HG03342 (cell line): ENCODE data around the gene DNM3.

Experiments used
- ATAC-seq: cut with Tn5 transposase; IDR thresholded peaks from one replicate; pipeline ENCODE4 v1.9.1; 2021; ENCODE audit warnings: mild to moderate bottlenecking, moderate library complexity; ENCODE audit not compliant: unreplicated experiment

The DNM3 gene

GRCh38 chr1:172086137-172086536 is 244.8 kb downstream of the DNM3 start:
- ATAC-seq = no peak

GRCh38 chr1:172088256-172088655 is 247.0 kb downstream of the DNM3 start:
- ATAC-seq = no peak

DNA sequence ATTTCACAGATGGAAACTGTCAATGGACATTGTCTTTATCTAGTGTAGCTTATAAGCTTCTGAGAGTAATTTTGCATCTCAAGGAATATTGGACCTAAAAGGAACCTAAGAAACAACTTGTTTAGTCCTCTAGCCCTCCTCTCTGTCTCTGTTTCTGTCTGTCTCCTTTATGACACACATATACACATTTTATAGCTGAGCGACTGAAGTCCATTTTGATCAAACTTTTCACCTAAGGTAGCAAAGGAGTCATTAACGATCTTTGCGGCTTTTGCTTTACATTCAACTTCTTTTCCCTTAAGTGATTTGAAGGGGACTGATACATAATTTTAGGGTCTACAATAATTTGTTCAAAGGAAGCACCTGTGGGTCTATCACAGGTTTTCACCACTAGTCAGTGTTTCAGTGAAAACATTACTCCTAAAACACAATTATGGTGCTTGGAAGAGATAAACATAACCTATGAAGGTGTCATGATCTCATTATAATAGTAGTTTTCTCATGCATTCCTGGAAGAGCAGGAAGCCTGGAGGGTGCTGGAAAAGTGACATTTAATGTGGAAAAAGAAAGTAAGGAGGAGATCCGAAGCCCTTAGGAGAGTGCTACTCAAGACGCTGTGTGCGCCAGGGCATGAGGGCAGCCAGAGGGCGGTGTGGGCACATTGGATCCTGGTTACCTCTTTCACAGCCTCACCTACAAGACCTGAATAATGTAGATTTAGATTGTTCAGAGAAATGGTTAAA is 248.6 kb downstream of the DNM3 start:
- ATAC-seq = no peak

DNA sequence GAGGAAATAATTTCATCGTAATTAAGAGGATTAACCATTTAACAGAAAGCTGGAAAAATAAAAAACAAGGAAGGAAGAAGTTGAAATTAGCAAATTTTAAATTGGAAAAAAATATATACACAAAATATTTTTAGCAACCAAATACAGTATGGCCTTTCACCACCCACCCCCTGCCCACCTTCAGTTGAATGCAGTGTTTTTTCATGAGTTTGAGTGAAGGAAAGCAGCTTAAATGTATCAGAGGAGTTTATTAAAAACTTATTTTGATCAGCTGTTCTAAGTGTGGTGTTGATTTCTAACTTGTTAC is 249.2 kb downstream of the DNM3 start:
- no peak for ATAC-seq

- ATAC-seq = no peak
These were observed 254.5 kb downstream of the DNM3 start for GRCh38 chr1:172095846-172096245.

GRCh38 chr1:172105230-172105629 is 263.9 kb downstream of the DNM3 start:
- ATAC-seq = no peak

DNA sequence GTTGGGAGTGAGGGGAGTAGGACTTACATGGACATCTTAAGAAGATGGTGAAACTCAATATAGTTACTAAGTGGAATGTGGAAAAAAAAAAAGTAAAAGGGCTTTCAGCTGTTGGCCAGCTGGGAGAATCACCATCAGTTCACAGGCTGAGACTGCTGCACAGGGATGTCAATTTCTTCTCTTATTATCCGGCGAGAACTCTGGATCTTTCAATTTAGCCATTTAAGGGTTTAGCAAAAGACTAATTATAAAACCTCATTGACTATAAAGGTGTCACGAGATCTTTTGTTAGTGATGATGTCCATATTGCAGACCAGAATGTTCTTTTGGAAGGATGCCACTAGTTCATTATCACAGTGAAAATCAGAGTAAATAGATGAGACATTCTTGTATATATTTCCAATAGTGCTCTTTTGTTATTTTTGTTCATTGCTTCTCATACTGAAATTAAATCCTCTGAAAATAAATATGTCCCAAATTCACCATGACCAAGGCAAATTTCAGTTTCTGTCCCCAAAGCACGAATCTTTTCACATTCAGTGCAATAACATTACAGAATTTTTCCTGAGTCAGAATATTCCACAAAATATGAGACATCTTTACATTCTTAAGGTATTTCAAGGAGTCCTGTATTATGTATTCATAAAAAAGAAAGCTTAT is 266.1 kb downstream of the DNM3 start:
- ATAC-seq = no peak

GRCh38 chr1:172108161-172108893 is 267.0 kb downstream of the DNM3 start:
- ATAC-seq = no peak

GRCh38 chr1:172109359-172109758 is 268.1 kb downstream of the DNM3 start:
- no peak for ATAC-seq

DNA sequence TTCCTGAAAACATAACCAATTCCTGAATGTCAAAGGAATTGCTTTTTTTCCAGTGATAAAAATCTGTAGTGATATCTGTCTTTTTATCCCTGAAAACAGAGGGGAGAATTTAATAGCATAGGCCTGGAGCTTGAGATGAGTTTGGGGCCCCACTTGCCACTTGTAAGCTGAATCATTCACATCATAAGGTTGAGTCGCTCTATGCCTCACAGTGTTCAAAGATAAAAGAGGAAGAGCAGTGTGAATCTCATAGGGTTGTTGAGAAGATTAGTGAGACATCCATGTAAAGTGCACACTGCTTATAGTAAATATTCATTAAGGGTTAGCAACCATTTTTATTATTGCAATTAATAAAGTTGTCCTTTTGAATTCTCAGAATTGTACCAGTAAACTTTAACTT is 271.3 kb downstream of the DNM3 start:
- no peak for ATAC-seq

DNA sequence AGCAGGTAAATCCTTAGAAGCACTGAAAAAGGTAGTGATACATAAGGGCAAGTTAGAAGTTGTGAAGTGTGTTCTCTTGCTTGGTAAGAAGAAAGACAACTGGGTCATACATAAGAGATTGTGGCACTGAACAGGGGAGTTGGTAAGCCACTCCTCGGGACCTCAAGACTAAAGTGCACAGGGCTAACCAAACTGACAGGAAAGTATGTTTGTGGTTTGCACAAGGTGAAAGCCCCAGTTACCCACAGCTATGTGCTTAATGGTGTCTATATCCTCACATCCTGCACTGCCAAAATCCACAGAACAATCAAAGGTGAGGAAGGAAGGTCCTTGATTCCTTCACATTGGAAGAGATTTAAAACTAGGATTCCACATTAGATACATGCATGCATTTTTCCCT is 276.5 kb downstream of the DNM3 start:
- peak; percentile 53 for ATAC-seq

GRCh38 chr1:172118618-172119017 is 277.3 kb downstream of the DNM3 start:
- ATAC-seq = no peak

DNA sequence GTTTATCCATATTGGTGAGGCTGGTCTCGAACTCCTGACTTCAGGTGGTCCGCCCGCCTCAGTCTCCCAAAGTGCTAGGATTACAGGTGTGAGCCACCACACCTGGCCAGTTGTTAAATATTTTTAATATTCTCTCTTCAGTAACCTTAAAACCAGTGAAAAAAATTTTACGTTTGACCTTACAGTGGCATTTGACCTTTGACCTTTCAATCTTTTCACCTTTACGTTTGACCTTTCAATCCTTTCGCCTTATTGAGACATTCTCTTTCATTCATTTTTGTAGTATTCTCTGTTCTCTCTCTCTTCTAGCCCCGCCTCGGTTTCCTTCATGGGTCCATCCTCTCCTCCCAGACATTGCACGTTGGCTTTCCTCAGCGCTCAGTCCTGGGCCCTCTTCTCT is 277.9 kb downstream of the DNM3 start:
- ATAC-seq = no peak

GRCh38 chr1:172120381-172120780 is 279.1 kb downstream of the DNM3 start:
- ATAC-seq = no peak

- no peak for ATAC-seq
These were observed 279.9 kb downstream of the DNM3 start for GRCh38 chr1:172121081-172121717.

DNA sequence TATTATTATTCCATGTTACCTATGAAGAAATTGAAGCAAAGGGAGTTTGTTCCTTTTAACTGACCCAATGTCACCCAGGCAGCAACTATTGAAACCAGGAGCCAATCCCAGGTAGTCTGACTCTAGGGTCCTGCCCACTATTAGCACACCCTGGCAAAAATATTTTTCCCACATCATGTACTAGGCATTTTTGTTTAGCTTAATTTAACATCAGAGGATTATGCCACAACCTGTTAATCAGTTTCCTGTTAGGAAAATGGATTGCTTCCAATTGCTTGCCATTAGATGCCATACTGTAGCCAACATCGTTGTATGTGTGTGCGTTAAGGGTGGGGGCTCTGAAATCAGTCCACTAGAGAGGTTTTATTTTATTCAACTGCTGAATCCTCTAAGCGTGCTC is 281.1 kb downstream of the DNM3 start:
- ATAC-seq = no peak

DNA sequence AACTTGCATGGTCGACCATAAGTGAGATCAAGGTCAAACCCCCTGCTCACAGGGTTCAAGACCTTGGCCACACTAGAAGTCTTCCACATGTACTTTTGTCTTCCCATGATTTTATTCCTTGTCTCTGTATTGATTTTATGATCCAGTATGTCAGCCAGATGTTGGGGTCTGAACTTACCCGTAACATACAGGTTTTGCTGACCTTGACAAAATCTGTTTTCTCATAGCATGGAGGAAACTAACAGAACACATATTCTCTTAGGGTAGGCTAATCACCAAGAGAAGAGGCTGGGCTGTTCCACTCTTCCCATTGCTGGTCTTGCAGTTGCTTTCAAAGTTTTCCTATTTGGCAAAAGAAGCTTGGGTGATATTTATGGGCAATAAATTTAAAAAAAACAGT is 284.0 kb downstream of the DNM3 start:
- ATAC-seq = no peak

DNA sequence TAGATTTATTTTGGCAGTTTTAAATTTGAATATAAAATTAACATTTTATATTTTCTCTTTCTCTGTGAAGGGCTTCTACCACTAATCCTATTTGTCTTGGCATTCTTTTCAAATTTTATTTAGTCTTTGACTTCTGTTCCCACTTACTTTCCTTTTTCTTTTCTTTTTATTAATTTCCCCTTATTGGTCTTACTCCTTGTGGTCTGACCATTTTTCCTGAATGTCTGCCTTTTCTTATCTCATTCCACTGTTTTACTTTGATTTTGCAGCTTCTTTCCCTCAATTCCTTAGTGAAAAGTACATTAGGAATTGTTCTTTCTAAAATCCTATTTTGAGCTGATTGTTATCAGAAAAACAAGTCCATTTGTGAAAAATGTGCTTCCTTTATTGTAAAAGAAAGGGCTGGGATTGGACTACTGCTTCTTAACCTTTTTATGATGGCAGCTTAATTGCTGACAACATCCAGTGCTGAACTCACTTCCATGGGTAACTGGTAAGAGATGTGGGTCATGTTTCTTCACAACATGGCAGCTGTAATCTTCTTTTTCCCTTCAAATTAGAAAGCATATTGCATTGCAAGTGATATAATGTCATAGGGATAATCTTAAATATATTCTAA is 284.6 kb downstream of the DNM3 start:
- no peak for ATAC-seq

DNA sequence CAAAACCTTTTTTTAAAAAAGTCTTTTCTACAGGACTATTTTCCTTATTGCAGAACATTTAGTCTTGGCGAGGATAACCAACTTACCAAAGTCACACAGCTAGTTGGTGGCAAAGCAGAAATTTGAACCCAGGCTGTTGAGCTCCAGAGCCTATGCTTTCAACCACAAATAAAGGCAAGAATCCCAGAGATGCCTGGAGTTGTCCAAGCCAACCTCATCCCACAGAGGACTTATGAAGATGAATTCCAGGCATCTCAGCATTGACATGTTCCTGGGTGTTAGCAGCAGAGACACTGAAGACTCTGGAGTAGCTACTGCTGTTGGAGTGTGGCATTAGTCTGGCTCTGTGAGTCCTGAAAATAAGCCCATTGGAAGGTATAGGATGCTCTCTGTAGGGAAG is 291.5 kb downstream of the DNM3 start:
- ATAC-seq = no peak

- ATAC-seq = no peak
These were observed 292.9 kb downstream of the DNM3 start for GRCh38 chr1:172134087-172134731.
